GM19468 (cell line): ENCODE data around the gene MYO1E.
"Not testable (repeated sequence)": the region's sequence is repeated elsewhere in the genome, so short reads cannot be mapped to it uniquely, and the experiment has no call there.

Experiments used
- ATAC-seq: cut with Tn5 transposase; IDR thresholded peaks from one replicate; pipeline ENCODE4 v1.9.1; 2021; ENCODE audit warnings: mild to moderate bottlenecking, moderate library complexity, moderate number of reproducible peaks; ENCODE audit not compliant: unreplicated experiment; ENCODE audit errors: extremely low read depth

The MYO1E gene

DNA sequence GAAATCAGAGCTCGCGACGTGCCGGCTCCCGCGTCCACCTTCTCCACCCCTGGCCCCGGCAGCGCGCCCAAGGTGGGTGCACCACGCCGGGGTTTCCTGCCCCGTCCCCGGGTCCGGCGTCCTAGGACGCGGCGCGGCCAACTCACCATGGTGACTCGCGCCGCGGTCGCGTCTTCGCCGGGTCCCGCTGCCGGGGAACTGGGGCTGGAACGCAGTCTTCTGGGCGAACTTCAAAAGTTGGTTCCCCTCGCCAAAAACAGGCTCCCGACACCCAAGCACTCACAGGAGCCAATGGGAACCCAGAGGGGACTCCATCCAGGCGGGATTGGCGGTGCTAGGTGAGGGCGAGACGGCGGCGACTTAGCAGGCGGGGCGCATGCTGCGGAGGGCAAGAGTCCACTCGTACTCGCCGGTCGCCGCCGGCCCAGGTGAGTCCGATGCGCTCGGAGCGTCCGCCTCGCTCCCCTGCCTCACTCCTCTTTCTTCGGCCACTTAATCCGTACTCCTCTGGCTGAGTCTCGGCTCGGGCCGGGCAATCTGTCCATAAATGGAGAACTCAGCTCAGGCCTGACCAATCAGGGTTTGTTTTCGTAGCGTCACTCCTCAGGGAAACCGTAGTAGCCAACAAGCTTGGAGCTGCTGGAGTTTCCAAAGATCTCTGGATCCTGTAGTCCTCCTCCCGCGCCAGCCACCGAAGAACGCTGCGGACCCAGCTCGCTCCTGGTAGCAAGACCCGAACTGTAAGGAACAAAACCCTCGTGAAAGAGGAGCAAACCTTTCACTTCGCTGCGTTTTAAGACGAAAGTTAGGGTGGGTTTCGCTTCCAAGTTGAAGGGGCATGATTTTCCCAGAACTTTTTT lies at the start of gene MYO1E:
Gene MYO1E, minus strand, starts transcription at position 520 of the 860 bp plus-strand sequence. Its CDS starts 371 bp downstream, at position 149.
- ATAC-seq = no peak

DNA sequence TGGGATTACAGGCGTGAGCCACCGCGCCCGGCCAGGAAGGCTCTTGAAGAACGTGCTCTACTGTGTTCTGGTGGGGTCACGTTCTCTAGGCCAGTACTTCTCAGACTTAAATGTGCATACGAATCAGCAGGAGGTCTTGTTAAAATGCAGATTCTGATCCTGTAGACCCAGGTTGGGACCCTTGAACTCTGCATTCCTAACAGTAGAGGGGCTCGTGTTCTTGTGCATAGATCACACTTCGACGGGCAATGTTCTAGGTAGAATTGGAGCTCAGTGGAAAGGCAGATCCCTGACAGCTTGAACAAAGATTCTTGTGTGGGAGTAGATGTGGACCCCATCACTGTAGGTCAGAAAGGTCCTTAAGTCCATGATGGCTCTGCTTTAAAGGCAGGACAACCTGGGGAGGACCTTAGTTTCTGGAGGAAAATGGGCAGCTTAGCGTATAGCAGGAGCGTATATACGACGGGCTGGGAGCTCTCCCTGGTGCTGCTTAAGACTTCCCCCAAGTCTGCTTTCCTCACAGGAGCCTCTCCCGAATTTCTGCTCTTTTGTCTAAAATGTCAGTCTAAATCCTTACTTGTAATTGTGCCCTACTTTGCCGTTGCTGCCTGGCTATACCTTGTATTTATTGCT lies 48.4 kb upstream of the MYO1E start:
- no peak for ATAC-seq

DNA sequence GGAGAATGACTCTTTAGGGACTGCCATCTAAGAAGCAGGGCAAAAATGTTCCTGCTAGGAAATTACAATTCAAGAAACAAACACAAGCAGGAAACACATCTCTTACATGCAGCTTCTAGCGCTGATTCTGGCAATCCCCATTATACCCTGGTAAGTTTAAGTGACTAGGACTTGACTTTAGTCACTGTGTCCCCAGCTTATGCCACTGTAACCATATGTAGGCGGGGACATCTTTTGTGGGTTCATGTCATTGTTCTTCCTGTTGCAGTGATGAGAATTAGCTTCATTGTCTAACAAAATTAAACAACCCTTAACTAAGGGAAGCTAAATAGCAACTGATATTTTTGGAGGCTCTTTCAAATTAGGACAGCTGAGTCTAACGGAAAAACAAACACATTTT lies 47.4 kb upstream of the MYO1E start:
- ATAC-seq = no peak

DNA sequence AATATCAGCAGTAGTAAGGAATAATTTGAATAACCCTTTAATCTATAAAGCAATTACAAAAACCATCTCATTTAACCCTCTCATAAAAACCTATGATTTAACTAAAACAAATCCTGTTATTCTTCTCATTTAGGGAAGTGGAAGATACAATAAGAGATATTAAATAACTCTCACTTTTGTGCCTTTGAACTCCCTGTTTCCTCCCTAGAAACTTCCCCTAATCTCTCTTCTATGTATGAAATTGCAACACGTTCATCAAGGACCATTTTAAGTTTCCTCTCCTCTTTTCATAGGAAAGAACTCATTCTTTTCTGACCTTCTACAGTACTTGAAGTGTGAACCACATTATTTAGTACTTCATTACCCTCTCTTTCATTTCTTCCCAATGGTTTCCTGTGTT lies 46.5 kb upstream of the MYO1E start:
- ATAC-seq = no peak

DNA sequence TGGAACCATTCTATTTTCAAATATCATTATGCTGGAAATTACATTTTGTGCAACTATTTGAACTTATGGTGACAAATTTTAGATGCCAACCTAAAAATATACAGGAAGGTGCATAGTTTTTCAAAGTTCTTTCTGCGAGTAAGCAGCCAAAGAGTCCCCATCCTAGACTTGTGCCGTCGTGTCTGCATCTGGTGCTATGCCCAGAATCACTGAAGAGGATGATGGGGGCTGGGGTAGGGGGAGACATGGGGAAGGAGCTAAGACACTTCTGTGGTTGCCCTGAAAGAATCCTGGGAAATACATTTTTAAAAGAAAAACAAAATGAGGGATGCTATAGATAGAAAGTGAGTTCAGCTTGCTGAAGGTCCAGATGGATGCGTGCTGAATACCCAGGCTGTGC lies 44.1 kb upstream of the MYO1E start:
- no peak for ATAC-seq

DNA sequence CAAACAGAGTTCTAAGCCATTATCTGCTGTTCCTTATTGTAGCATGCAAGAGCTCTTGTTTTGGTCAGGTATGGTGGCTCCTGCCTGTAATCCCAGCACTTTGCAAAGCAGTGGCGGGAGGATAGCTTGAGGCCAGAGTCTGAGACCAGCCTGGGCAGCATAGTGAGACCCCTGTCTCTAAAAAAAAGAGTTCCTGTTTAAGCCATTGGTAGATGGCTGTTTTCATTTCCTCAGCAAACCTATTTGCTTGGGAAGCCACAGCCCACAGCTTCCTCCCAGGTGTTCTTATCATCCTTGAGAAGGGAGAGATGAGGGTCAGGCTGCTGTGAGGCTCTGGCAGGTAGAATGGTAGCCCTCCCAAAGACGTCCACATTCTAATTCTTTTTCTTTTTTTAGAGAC lies 40.9 kb upstream of the MYO1E start:
- no peak for ATAC-seq

DNA sequence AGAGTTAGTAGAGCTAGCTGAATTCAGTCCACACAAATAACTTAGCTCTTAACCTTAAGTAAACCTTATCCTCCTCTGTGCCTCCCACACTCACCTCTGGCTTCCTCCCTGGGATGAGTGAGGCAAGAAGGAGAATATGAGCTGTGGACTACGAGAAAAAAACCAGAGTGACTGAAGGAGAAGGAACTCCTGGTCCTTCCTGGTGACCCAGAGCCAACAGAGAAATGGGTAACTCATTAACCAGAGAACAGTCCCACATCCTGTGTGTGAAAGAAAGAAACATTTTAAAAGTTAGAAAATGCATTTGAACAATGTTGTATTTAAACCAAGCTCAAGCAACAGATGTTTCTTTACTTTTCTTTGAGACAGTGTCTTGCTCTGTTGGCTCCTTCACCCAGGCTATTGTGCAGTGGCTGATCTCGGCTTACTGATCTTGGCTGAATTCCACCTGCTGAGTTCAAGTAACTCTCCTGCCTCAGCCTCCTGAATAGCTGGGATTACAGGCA lies 37.8 kb upstream of the MYO1E start:
- ATAC-seq = no peak

DNA sequence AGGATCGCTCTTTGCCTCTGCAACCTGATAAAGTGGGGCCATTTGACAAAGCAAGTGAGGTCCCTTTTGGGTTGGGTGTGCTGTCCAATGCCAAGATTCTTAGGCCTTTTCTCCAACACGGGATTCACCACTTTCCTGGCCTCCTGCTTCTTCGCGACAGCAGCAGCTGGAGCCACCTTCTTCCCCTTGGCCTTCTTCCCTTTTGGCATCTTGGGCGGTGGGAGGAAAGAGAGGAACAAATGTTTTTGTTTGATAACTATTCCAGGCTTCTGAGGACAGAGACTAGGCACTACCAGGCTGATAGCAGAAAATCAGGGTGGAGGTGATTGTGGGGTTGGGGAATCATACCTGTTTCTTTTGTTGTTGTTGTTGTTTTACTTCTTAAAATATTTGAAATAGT lies 35.3 kb upstream of the MYO1E start:
- no peak for ATAC-seq

DNA sequence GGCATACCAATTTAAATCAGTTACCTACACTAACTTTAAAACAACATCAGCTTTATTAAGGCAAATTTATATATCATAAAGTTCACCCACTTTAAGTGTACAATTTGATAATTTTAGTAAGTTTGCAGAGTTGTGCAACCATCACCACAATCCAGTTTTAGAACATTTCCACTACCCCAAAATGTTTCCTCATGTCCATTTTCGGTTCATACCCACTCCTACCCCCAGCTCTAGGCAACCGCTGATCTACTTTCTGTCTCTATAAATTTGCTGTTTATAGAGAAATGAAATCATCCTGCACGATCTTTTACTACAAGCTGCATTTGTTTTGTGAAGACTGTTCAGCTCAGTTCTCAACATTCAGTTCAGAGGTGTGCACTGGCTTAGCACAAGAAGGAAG lies 33.8 kb upstream of the MYO1E start:
- no peak for ATAC-seq

DNA sequence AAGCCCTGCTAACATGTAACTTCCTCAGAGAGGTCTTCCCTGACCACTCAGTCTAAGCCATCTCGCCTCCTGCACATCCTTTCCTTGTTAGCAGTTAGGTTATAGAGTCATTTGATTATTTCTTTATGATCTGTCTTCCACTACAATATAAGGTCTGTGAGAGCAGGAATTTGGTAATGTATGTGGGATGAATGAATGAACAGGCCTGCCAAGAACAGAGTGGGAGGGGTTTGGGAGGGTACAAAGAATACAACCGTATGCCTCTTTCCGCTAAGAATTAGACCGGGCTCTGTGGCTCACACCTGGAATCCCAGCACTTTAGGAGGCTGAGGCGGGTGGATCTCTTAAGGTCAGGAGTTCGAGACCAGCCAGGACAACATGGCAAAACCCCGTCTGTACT lies 32.4 kb upstream of the MYO1E start:
- no peak for ATAC-seq

DNA sequence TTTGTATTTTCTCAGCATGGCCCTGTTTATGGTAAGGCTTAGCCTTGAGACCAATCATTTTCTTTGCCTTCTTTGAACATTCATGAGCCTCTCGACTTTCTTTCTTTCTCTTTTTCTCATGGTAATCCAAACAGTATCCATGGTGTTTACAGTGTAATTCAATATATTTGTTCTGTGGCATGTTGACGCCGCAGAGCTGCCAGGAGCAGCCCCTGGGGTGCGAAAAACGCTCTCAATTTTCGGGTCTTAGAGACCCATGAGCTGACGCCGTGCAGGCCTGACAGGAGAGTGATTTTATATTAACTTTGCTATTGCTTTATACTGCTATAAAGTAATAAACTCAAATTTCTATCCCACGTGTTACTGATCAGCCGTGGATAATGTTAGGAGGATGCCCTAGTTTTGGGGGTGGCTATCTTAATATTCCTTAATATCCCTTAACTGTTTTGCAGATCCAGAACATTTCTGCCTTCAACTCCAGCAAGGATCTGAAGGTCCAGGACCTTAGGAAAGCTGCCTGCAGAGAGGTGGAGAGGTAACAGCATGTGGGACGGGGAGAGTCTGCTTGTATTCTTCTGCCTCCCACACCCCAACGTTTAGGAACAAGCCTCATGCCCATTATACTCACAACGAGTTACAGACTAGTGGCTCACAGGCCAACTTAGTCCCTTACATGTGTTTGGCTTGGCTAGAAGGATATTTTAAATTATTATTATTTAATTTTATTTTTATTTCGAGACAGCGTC lies 29.3 kb upstream of the MYO1E start:
- no peak for ATAC-seq

DNA sequence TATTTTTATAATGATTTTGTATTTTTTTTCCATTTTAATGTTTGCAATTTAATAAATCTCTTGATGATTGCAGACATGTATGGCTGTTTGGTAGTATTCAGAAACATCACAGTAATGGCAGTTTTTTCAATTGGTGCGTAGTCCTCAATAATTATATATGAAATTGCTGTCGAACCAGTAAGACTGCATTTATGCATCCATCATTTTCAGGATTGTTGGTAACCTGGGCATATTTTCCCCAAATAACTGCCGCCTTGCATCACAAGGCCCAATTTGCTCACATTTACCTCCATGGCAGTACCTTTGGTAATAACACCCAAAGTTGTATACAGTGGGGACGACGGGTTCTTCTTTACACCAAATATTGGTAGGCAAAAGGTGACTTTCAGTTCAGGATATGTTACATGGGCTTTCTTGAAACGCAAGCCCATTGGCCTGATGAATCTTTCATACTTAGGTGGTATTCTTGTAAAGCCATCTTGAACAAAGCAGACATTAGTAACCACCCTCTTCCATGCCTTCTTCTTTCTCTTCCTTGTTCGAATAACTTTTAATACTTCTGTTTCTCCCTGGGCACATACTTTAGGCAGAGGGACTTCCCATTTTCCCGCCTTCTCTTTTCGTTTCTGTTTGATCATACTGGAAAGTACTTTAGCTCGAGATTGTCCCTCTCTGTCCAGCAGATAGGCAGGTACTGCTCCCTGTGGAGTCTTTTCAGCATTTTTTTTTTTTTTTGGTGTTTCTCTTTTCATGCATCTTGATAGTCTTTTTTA lies 28.6 kb upstream of the MYO1E start:
- not testable (repeated sequence) for ATAC-seq

DNA sequence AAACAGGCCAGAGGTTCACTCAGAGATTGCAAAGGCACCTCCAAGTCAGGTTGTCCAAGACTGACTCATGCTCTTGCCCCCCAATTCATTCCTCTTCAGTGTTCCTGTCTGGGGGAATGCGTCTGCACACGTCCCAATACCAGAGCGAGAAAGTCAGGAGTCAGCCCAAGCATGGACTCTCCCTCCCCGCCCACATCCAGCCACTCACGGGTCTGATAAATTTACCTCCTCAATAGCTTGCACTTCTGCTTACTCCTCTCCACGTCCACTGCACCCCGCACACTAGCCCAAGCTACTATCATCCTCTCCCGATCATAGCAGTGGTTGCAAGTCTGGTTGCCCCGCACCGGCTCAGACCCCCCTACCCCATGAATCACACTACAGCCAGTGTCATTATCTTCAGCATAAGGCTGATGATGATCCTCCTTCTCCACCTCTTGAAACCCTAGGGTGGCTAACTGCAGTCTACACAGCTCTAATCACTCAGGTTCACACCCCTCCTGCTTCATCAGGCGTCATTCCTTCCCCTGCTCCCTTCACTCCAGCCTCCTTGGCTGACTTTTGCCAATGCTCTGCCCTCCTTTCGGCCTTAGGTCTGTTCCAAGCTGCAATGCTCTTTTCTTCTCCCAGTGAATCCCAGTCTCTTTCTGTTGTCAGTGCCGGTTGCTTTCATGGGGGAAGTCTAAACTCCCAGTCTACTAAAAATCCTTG lies 27.6 kb upstream of the MYO1E start:
- ATAC-seq = no peak

DNA sequence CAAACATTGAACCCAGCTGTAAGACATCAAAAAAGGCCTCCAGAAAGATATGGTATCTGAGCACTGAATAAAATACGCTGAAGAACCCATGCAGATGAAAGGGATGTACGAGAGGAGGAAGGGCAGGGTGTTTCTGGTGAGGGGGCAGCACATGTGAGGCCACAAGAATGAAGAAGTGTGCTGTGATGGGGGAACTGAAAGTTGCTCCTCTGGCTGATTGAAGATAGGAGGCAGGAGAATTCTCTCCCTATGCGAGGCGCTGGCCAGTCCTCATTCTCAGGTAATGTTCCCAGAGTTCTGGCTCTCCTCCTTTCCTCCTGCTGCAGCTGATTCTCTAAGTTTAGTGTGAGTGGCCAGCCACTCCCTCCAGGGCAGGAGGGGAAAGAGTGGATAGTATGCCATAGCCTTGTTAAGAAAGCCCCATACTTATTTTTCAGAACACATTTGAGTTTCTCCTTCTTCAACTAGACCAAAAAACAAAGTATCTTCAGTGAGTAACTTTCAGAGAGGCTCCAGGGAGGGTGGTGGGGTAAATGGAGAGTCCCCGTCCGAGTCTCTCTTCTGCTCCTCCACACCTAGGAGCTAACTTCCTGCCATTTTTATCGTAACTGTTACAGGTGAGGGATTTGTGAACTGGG lies 26.9 kb upstream of the MYO1E start:
- peak; percentile 53 for ATAC-seq

DNA sequence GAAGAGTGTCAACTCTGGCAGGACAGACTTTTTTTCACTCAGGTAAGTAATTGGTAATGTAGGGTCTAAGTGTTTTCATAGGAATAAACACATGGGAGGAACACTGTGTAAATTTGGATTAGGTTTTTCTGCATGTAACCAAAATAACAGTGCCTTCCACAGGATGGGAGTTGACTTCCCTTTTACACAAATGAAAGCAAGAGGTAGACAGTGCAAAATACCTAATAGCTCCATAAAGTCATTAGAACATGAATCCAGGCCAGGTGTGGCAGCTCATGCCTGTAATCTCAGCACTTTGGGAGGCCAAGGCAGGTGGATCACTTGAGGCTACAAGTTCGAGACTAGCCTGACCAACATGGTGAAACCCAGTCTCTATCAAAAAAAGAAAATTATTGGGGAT lies 25.5 kb upstream of the MYO1E start:
- no peak for ATAC-seq

DNA sequence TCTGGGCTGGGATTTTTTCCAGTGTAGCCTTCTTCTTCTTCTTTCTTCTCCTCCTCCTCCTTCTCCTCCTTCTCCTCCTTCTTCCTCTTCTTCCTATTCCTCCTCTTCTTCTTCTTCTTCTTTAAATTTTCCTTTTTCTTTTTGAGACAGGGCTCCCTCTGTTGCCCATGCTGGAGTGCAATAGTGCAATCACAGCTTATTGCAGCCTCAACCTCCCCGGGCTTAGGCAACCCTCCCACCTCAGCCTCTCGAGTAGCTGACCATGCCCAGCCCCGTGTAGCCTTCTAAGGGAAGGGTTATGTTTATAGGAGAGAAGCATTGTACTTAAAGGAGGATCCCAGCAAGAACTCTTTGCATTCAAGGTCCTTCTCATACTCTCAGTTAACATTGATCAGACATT lies 24.0 kb upstream of the MYO1E start:
- no peak for ATAC-seq

DNA sequence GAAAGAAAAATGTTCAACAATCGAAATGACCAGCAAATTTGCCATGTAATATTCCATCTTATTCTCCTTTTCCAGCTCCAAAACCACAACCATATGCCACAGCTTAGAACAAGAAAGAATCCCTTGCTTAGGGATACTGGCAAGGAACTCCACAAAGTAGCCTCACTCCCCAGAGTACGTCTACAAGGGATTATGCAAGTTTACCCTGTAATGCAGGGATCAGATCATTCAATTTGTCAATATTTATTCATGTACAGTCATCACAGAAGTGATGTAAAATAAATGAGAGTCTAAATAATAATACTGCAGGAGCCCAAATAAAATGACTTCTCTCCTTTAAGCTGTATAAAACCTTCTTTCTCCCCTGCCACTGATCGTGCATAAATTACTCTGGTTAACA lies 23.5 kb upstream of the MYO1E start:
- no peak for ATAC-seq

DNA sequence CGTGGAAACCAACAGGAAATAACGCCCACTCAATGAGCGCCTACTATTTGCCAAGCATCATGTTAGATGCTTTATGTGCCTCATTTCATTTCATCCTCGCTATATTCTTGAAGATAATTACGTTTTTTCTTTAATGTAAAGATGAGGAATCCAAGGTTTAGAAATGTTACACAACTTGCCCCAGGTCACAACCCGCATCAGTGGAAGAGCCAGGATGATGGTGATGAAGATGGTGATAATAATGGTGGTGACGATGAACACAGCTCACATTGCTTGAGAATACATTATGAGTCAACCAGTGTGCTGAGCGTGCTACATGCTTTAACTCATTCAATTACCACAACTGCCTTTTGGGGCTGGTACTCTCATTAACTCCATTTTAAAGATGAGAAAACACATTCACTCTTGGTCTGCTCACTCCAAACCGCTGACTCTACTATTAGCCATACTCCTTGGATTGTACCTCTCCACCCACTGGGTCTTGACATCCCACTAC lies 21.5 kb upstream of the MYO1E start:
- no peak for ATAC-seq

DNA sequence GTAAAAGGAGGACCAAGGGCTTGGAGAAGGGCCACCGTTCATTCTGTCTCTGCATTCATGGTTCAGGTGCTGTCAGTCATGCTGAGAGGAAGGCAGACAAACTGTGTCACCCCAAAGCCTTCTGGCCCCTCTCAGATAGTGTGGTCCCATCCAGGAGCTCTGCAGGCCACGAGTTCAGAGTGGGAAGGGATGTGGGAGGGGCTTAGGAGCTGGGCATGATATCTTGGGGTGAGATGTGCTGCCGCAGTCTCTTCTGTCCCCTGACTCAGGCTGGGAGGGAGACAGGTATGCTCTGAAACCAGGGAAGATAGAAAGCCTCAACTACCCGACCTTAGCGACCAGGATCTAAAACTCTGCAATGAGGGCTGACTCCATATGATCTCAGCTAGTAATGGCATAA lies 19.6 kb upstream of the MYO1E start:
- ATAC-seq = no peak
